GM06990 (cell line): Measurements from ENCODE around the gene MMP8.
"Not testable (repeated sequence)": the region's sequence is repeated elsewhere in the genome, so short reads cannot be mapped to it uniquely, and the experiment has no call there.

Source experiments
- DNase-seq: peaks from one replicate; pipeline ENCODE4 v3.0.0-alpha.2; 2011; ENCODE audit not compliant: insufficient read length; ENCODE audit errors: extremely low read depth
- H3K27me3 ChIP-seq: replicated peaks from 2 replicates; pipeline ENCODE4 v1.6.0; 2011; ENCODE audit warnings: low read length; ENCODE audit not compliant: control insufficient read depth, insufficient read depth
- H3K36me3 ChIP-seq: 2 replicates; pipeline ENCODE4 v1.5.1; 2011; ENCODE audit warnings: low read length; ENCODE audit not compliant: control insufficient read depth, insufficient read depth
- H3K4me3 ChIP-seq: replicated peaks from 2 replicates; pipeline ENCODE4 v1.5.1; 2011; ENCODE audit warnings: low read depth, mild to moderate bottlenecking, control low read depth, low read length
- TF ChIP-seq, protein P1 (sequence below): IDR thresholded peaks from 2 replicates; pipeline ENCODE4 v1.5.1; 2011; ENCODE audit warnings: low read length, control low read depth, mild to moderate bottlenecking, inconsistent platforms; ENCODE audit not compliant: insufficient read depth, poor library complexity, severe bottlenecking

MMP8 gene

DNA sequence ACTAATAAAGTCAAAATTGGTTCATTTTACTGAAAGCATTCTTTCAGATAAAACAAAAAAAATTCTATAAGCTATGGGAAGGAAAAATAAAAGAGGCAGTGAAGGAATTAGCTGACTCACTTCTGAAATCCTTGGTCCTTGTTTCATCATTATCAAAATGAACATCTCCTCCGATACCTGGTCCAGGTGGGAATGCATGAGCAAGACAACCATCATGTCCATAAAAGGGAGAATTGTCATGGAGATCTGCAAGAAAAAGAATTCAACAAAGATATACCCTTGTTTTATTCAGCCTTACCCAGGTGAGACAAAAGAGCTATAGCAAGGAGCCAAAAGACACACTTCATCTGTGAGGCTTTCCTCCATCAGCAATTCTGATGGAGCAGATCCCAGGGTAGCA, 28.5 kb upstream of the MMP8 start:
- Histone ChIP-seq H3K4me3 (no peak overlapping the region), H3K27me3 (no peaks in the 10 kb centered on the region; the same call in 1 of the 2 replicates), H3K36me3 (no peaks in the 10 kb centered on the region)
- DNase-seq, result no peak
- TF ChIP-seq, protein P1, sequence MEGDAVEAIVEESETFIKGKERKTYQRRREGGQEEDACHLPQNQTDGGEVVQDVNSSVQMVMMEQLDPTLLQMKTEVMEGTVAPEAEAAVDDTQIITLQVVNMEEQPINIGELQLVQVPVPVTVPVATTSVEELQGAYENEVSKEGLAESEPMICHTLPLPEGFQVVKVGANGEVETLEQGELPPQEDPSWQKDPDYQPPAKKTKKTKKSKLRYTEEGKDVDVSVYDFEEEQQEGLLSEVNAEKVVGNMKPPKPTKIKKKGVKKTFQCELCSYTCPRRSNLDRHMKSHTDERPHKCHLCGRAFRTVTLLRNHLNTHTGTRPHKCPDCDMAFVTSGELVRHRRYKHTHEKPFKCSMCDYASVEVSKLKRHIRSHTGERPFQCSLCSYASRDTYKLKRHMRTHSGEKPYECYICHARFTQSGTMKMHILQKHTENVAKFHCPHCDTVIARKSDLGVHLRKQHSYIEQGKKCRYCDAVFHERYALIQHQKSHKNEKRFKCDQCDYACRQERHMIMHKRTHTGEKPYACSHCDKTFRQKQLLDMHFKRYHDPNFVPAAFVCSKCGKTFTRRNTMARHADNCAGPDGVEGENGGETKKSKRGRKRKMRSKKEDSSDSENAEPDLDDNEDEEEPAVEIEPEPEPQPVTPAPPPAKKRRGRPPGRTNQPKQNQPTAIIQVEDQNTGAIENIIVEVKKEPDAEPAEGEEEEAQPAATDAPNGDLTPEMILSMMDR, result no peak

DNA sequence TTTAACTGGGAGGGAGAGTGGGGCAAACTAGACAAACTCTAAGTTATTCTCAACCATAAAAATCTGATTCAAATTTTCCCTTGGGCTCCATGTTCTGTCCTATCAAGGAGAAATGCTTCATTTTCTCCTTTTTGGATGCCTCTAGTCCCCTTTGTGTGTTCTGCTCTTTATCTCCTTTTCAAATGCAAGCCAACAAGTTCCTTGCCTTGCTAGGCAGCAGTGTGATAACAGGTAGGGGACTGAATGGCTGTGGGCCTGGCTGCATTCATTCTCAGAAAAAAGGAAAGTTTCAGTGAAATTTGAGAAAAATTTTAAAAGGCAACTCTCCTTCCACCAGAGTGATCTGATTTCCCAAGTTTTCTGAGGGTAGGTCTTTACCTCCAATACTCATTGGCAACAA, 26.9 kb upstream of the MMP8 start:
- Histone ChIP-seq H3K27me3 (no peaks in the 10 kb centered on the region; the same call in 1 of the 2 replicates), H3K4me3 (no peak overlapping the region), H3K36me3 (no peaks in the 10 kb centered on the region)
- DNase-seq, result no peak
- TF ChIP-seq, protein P1, result no peak

DNA sequence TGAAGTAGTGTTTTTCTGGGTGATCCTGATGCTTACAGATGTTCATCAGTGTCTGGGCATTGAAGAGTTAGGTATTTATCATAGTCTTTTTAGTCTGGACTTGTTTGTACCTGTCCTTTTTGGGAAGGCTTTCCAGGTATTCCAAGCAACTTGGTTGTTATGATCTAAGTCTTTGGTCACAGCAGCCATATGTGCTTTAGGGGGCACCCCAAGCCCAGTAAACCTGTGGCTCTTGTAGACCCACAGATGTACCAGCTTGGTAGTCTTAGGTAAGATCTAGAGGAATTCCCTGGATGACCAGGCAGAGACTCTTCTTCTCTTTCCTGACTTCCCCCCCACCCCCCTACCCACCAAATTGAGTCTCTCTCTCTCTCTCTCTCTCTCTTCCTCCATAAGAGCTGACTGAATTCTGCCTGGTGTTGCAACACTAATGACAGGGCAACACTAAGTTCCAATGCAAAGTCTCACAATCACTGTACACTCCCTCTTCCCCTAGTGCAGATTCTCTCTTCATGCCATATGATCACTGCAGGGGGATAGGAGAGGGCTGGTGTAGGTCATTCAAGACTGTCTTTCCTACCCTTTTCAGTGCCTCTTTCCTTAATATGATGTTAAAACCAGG, 24.5 kb upstream of the MMP8 start:
- H3K4me3 ChIP-seq, result no peak overlapping the region
- DNase-seq, result no peak
- TF ChIP-seq, protein P1, result no peak
- H3K27me3 ChIP-seq, result no peaks in the 10 kb centered on the region; the same call in 1 of the 2 replicates
- H3K36me3 ChIP-seq, result no peaks in the 10 kb centered on the region

DNA sequence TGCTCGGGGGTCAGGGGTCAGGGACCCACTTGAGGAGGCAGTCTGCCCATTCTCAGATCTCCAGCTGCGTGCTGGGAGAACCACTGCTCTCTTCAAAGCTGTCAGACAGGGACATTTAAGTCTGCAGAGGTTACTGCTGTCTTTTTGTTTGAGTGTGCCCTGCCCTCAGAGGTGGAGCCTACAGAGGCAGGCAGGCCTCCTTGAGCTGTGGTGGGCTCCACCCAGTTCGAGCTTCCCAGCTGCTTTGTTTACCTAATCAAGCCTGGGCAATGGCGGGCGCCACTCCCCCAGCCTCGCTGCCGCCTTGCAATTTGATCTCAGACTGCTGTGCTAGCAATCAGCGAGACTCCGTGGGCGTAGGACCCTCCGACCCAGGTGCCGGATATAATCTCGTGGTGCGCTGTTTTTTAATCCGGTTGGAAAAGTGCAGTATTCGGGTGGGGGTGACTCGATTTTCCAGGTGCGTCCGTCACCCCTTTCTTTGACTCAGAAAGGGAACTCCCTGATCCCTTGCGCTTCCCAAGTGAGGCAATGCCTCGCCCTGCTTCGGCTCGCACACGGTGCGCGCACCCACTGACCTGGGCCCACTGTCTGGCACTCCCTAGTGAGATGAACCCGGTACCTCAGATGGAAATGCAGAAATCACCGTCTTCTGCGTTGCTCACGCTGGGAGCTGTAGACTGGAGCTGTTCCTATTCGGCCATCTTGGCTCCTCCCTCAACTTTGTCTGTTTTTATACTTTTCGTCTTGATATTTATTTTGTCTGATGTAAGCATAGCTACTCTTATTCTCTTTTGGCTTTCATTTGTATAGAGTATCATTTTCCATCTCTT, 22.2 kb upstream of the MMP8 start:
- H3K4me3 ChIP-seq, DNase-seq, H3K27me3 ChIP-seq, H3K36me3 ChIP-seq: not testable (repeated sequence)

DNA sequence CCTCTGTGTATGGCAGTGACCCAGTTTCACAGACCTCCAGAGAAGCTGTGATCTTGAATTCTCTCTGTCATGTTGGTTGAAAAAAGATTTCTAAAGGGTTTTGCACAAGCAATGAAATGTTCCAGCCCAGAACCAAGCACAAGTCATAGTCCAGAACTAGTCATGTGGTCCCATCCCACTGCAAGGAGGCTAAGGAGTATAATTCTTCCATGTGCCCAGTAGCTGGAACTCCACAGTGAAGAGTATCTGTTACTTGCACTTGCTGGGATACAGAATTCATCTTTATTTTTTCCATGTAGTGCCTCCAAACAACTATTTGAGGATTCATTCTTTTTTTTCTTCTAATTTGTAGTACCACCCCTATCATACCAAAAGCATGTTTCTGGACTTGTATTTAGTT, 9.9 kb upstream of the MMP8 start:
- DNase-seq, result no peak
- no peak overlapping the region for H3K4me3 ChIP-seq
- H3K27me3 ChIP-seq, result no peaks in the 10 kb centered on the region
- no peaks in the 10 kb centered on the region for H3K36me3 ChIP-seq
- TF ChIP-seq, protein P1, result no peak

DNA sequence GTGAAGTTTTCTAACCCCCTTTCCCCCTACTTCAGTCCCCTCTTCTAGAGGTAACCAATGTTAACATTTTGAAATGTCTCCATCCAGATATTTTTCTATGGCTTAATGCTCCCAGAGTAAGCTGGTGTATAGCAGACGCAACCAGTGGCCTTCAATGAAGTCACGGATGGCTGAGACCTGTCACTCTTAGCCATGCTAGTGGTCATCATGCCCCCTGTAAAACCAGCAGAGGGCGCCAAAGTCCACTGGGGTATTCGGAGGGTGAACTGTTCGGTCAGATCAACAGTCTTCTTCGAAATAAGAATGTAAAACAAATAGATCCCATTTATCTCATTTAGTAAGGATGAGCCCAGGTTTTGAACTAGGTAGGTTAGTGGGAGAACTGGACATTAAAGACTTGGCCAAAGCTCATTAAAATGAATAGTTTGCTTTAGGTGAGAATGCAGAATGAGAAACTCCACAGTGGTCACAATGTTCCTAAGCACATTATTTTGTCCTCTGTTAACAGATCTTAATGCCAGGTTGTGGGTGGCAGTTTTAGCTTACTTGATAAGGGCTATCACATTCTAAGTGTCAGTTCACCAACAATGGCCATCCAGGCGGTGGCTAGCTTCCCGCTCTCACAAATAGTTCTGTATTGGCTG, 8.6 kb upstream of the MMP8 start:
- Histone ChIP-seq H3K27me3 (no peaks in the 10 kb centered on the region; the same call in 1 of the 2 replicates), H3K4me3 (no peak overlapping the region), H3K36me3 (no peaks in the 10 kb centered on the region)
- peak; percentile 4 for DNase-seq
- TF ChIP-seq, protein P1, result peak; percentile 84

DNA sequence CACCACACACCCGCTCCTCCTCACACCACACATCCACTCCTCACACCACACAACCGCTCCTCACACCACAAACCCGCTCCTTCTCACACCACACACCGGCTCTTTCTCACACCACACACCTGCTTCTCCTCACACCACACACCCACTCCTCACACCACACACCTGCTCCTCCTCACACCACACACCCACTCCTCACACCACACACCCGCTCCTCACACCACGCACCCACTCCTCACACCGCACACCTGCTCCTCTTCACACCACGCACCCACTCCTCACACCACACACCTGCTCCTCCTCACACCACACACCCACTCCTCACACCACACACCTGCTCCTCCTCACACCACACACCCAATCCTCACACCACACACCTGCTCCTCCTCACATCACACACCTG, 6.2 kb upstream of the MMP8 start:
- DNase-seq, result peak; percentile 11
- not testable (repeated sequence) for H3K4me3 ChIP-seq, H3K27me3 ChIP-seq, H3K36me3 ChIP-seq
